Mesendoderm (in vitro differentiated cells): ENCODE measurements around the gene RELL1.

Experiments used
- DNase-seq: peaks from one replicate; pipeline ENCODE4 v3.0.0; 2013
- H2AK5ac ChIP-seq: 2 replicates; pipeline ENCODE4 v1.6.1; 2013; ENCODE audit warnings: low read length, inconsistent platforms
- H2BK120ac ChIP-seq: 2 replicates; pipeline ENCODE4 v1.6.1; 2013; ENCODE audit warnings: low read depth, mild to moderate bottlenecking, low read length, moderate library complexity, mixed read lengths
- H2BK15ac ChIP-seq: replicated peaks from 2 replicates; pipeline ENCODE4 v1.6.1; 2013; ENCODE audit warnings: low read depth, mild to moderate bottlenecking, moderate library complexity
- H2BK5ac ChIP-seq: 2 replicates; pipeline ENCODE4 v1.6.1; 2013; ENCODE audit warnings: low read length, inconsistent platforms
- H3K18ac ChIP-seq: 2 replicates; pipeline ENCODE4 v1.6.1; 2013; ENCODE audit warnings: mild to moderate bottlenecking, low read length, mixed read lengths
- H3K23ac ChIP-seq: one replicate; pipeline ENCODE4 v1.6.1; 2013; ENCODE audit warnings: low read length
- H3K27ac ChIP-seq: 2 replicates; pipeline ENCODE4 v1.5.1; 2013; ENCODE audit warnings: low read depth, mild to moderate bottlenecking, inconsistent platforms, low read length, moderate library complexity
- H3K27me3 ChIP-seq: 2 replicates; pipeline ENCODE4 v1.6.1; 2013; ENCODE audit warnings: low read length, control low read depth, mild to moderate bottlenecking, inconsistent platforms; ENCODE audit not compliant: insufficient read depth, poor library complexity
- H3K36me3 ChIP-seq: 2 replicates; pipeline ENCODE4 v1.6.1; 2013; ENCODE audit warnings: low read length, inconsistent platforms; ENCODE audit not compliant: control insufficient read depth, insufficient read depth
- H3K4ac ChIP-seq: one replicate; pipeline ENCODE4 v1.6.1; 2013; ENCODE audit warnings: low read depth, mild to moderate bottlenecking, low read length, moderate library complexity
- H3K4me1 ChIP-seq: 2 replicates; pipeline ENCODE4 v1.6.1; 2013; ENCODE audit warnings: low read depth, low read length, inconsistent platforms; ENCODE audit not compliant: control insufficient read depth
- H3K4me2 ChIP-seq: 2 replicates; pipeline ENCODE4 v1.6.1; 2013; ENCODE audit warnings: low read length
- H3K4me3 ChIP-seq: 2 replicates; pipeline ENCODE4 v1.5.1; 2013; ENCODE audit warnings: mild to moderate bottlenecking, low read length
- H3K56ac ChIP-seq: one replicate; pipeline ENCODE4 v1.6.1; 2013; ENCODE audit warnings: low read length
- H3K79me1 ChIP-seq: 2 replicates; pipeline ENCODE4 v1.6.1; 2013; ENCODE audit warnings: low read length, inconsistent platforms
- H3K79me2 ChIP-seq: 2 replicates; pipeline ENCODE4 v1.6.1; 2013; ENCODE audit warnings: mild to moderate bottlenecking, low read length; ENCODE audit not compliant: control insufficient read depth, insufficient read depth
- H3K9ac ChIP-seq: 2 replicates; pipeline ENCODE4 v1.6.1; 2013; ENCODE audit warnings: low read length, inconsistent platforms
- H4K5ac ChIP-seq: one replicate; pipeline ENCODE4 v1.6.1; 2013; ENCODE audit warnings: low read length
- H4K8ac ChIP-seq: one replicate; pipeline ENCODE4 v1.6.1; 2013; ENCODE audit warnings: low read depth, mild to moderate bottlenecking, control low read depth, low read length, moderate library complexity
- WGBS: extraction: QIAGEN DNeasy Blood & Tissue Kit; methylation state at CpG from one replicate; pipeline ENCODE4 v1.1.7; 2013; ENCODE audit warnings: low lambda C conversion rate, missing lambda C conversion rate; ENCODE audit not compliant: insufficient coverage; ENCODE audit errors: extremely low coverage; 5-methylcytosine and 5-hydroxymethylcytosine counted together

RELL1 gene

DNA sequence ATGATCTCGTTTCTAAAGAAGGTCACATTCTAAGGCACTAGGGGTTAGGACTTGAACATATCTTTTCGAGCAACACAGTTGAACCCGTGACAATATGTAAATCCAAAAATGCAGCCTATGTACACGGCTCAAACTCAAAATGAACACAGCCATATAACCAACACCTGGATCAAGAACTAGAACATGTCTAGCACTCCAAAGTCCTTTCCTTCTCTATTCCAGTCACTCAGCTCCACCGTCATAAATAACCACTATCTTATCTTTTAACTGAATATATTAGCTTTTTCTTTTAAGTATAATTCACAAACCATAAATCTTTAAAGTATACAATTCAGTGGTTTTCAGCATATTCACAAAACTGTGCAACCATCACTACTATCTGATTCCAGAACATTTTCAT lies 19.4 kb upstream of the RELL1 start:
- no peak overlapping the region for H3K9ac ChIP-seq
- no peak overlapping the region for H3K4me2 ChIP-seq
- no peak overlapping the region for H2BK15ac ChIP-seq
- no peak overlapping the region for H3K23ac ChIP-seq
- H2AK5ac ChIP-seq, result no peak overlapping the region
- H3K4me3 ChIP-seq, result no peak overlapping the region
- no peak overlapping the region for H4K8ac ChIP-seq
- H3K79me1 ChIP-seq, result no peaks in the 10 kb centered on the region
- H3K4ac ChIP-seq, result no peak overlapping the region
- no peaks in the 10 kb centered on the region for H3K27me3 ChIP-seq
- no peaks in the 10 kb centered on the region for H3K36me3 ChIP-seq
- H2BK5ac ChIP-seq, result no peak overlapping the region
- H3K27ac ChIP-seq, result no peak overlapping the region
- WGBS, result no CpG with 5 or more reads among the region's 5 CpGs
- H3K18ac ChIP-seq, result no peak overlapping the region
- no peak for DNase-seq
- H3K79me2 ChIP-seq, result no peaks in the 10 kb centered on the region
- H4K5ac ChIP-seq, result no peak overlapping the region
- no peak overlapping the region for H2BK120ac ChIP-seq
- no peaks in the 10 kb centered on the region for H3K4me1 ChIP-seq
- no peak overlapping the region for H3K56ac ChIP-seq

DNA sequence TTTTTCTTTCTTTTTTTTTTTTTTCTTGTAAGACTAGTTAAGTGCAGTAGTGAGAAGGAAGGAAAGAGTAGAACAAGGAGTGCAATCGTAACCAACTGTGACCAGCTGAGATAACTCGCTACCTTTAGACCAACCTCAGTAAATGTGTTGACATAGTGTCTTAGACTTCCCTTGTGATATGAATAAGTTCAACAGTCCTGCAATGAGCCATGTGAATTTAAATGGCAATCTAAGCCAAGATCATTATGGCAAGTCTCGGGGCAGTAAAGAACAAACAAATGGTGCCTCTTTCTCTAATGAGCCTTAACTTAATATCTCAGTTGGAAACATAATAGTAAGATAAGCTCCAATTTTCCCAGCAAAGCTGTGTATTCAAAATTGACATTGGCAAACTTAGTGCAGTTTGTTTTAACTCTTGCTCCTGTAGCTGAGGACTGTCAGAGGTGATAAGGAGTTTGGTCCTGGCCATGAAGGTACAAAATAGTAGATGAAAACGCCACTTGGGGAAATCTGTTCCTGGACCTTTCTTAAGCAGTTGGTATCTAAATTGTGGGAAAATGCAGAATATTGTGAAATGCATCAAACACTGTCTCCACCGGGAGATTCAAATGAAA lies 13.8 kb upstream of the RELL1 start:
- Histone ChIP-seq H3K4me1 (no peaks in the 10 kb centered on the region), H3K4me2 (no peak overlapping the region), H3K27ac (no peak overlapping the region), H4K5ac (no peak overlapping the region), H3K18ac (no peak overlapping the region), H3K56ac (no peak overlapping the region), H3K36me3 (no peaks in the 10 kb centered on the region), H3K4me3 (no peak overlapping the region), H2BK15ac (no peak overlapping the region), H3K4ac (no peak overlapping the region), H2AK5ac (no peak overlapping the region), H2BK5ac (no peak overlapping the region), H2BK120ac (no peak overlapping the region), H3K27me3 (no peaks in the 10 kb centered on the region), H3K79me1 (no peaks in the 10 kb centered on the region), H3K23ac (no peak overlapping the region), H3K9ac (no peak overlapping the region), H4K8ac (no peak overlapping the region), H3K79me2 (no peaks in the 10 kb centered on the region)
- DNase-seq, result no peak
- no CpG with 5 or more reads among the region's 5 CpGs for WGBS

DNA sequence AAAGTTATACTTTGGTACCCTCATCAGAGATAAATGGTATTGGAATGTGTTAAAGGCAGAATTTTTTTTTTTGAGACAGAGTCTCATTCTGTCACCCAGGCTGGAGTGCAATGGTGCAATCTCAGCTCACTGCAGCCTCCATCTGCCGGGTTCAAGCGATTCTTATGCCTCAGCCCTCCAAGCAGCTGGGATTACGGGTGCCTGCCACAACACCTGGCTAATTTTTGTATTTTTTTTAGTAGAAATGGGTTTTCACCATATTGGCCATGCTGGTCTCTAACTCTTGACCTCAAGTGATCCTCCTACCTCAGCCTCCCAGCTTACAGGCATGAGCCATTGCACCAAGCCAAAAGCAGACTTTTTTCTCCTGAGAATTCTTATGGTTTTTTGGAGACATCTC lies 11.4 kb upstream of the RELL1 start:
- H3K18ac ChIP-seq, result no peak overlapping the region
- H2BK5ac ChIP-seq, result no peak overlapping the region
- no peak overlapping the region for H4K5ac ChIP-seq
- H3K4me3 ChIP-seq, result no peak overlapping the region
- no peak overlapping the region for H3K4me2 ChIP-seq
- no peak overlapping the region for H3K9ac ChIP-seq
- no peaks in the 10 kb centered on the region for H3K27me3 ChIP-seq
- no peak overlapping the region for H3K4ac ChIP-seq
- no peak overlapping the region for H3K56ac ChIP-seq
- no peaks in the 10 kb centered on the region for H3K36me3 ChIP-seq
- no peak overlapping the region for H3K27ac ChIP-seq
- no peaks in the 10 kb centered on the region for H3K79me2 ChIP-seq
- H3K23ac ChIP-seq, result no peak overlapping the region
- WGBS, result no CpG with 5 or more reads among the region's 3 CpGs
- H3K79me1 ChIP-seq, result no peaks in the 10 kb centered on the region
- H2BK15ac ChIP-seq, result no peak overlapping the region
- DNase-seq, result no peak
- no peaks in the 10 kb centered on the region for H3K4me1 ChIP-seq
- H4K8ac ChIP-seq, result no peak overlapping the region
- no peak overlapping the region for H2AK5ac ChIP-seq
- no peak overlapping the region for H2BK120ac ChIP-seq

DNA sequence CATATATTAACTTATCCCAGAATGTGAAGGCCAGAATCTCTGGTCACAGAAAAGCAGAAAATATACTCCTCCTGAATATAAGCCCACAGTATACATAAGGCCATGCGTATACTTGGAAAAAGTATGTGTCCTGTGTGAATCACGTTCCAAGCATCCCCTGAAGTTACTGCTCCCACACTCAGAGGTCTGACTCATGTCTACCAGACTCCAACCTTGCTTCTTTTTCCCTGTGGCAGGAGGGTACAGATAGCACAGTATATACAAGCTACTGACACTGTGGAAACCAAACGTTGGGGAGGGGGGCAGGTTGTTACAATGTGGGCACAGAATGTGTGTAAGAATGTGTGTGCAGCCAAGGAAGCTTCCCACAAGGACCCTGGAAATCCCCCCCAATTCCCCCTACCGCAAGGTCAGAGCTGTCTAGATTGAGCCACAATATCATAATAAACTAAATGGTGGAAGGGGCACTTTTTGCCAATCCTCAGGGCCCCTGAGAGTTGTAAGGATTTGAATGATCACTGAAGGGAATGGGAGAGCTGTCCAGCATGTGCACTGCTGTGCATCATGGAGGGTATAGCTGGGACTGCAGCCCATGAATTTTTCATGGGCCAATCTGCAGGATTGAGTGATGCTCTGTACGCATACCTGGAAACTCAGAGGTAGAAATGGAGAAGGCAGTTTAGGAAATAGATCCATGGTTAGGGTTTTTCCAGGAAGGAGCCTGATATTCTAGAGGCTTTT lies 7.4 kb upstream of the RELL1 start:
- Histone ChIP-seq H2BK15ac (no peak overlapping the region), H3K4me3 (no peak overlapping the region), H3K4me2 (no peak overlapping the region), H3K18ac (no peak overlapping the region), H3K23ac (no peak overlapping the region), H3K9ac (no peak overlapping the region), H2BK5ac (no peak overlapping the region), H4K8ac (no peak overlapping the region), H3K4me1 (no peaks in the 10 kb centered on the region), H2AK5ac (no peak overlapping the region), H4K5ac (no peak overlapping the region), H3K27me3 (no peaks in the 10 kb centered on the region), H3K79me2 (no peaks in the 10 kb centered on the region), H3K79me1 (no peaks in the 10 kb centered on the region), H3K56ac (no peak overlapping the region), H3K4ac (no peak overlapping the region), H3K36me3 (no peaks in the 10 kb centered on the region), H3K27ac (no peak overlapping the region), H2BK120ac (no peak overlapping the region)
- no peak for DNase-seq
- no CpG with 5 or more reads among the region's 5 CpGs for WGBS

DNA sequence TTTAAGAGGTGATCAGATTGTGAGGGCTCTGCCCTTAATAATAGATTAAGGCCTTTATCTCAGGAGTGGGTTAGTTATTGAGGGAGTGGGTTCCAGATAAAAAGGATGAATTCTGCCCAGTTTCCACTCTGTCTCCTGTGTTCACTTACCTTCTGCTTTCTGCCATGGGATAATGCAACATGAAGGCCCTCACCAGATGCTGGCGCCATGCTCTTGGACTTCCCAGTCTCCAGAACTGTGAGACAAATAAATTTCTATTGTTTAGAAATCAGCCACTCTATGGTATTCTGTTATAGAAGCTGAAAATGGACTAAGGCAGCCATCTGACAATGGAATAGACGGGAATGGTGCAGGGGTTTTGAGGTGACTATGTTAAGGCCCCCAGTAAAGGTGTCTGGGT lies 6.9 kb upstream of the RELL1 start:
- no peaks in the 10 kb centered on the region for H3K79me2 ChIP-seq
- H4K5ac ChIP-seq, result no peak overlapping the region
- H2BK5ac ChIP-seq, result no peak overlapping the region
- no peak overlapping the region for H2BK15ac ChIP-seq
- no peak overlapping the region for H4K8ac ChIP-seq
- H3K18ac ChIP-seq, result no peak overlapping the region
- no peaks in the 10 kb centered on the region for H3K36me3 ChIP-seq
- WGBS, result no CpG with 5 or more reads among the region's 2 CpGs
- H3K4me3 ChIP-seq, result no peak overlapping the region
- no peak overlapping the region for H3K9ac ChIP-seq
- no peaks in the 10 kb centered on the region for H3K79me1 ChIP-seq
- H3K4me2 ChIP-seq, result no peak overlapping the region
- no peak overlapping the region for H3K56ac ChIP-seq
- no peak overlapping the region for H3K23ac ChIP-seq
- H2AK5ac ChIP-seq, result no peak overlapping the region
- H3K27ac ChIP-seq, result no peak overlapping the region
- no peak for DNase-seq
- no peak overlapping the region for H2BK120ac ChIP-seq
- H3K4ac ChIP-seq, result no peak overlapping the region
- no peaks in the 10 kb centered on the region for H3K4me1 ChIP-seq
- H3K27me3 ChIP-seq, result no peaks in the 10 kb centered on the region

DNA sequence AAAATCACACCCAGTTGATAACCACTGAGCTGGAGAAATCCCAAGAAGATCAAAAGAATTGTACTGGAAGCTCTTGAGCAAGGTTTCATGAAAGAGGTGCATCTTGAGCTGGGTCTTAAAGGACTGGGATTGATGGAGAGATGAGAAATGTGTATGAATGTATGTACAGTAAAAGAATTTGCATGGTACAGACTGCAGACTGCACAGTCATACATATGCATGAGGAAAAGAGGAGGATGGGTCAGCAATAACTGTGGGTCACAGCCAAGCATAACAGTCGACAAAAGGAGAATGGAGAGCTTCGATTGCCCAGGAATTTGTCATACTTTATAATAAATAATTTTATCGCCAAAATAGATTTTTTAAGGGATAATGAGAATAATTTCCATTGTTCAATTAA lies 4.8 kb upstream of the RELL1 start:
- Histone ChIP-seq H3K4me3 (no peak overlapping the region), H4K5ac (no peak overlapping the region), H3K18ac (no peak overlapping the region), H3K4me2 (no peak overlapping the region), H3K4ac (no peak overlapping the region), H2BK15ac (no peak overlapping the region), H3K79me2 (no peaks in the 10 kb centered on the region), H3K27me3 (no peaks in the 10 kb centered on the region), H2BK120ac (no peak overlapping the region), H3K36me3 (no peaks in the 10 kb centered on the region), H3K23ac (no peak overlapping the region), H3K79me1 (no peaks in the 10 kb centered on the region), H3K4me1 (no peaks in the 10 kb centered on the region), H3K56ac (no peak overlapping the region), H2AK5ac (no peak overlapping the region), H3K9ac (no peak overlapping the region), H3K27ac (no peak overlapping the region), H2BK5ac (no peak overlapping the region), H4K8ac (no peak overlapping the region)
- no peak for DNase-seq
- no CpG with 5 or more reads among the region's 3 CpGs for WGBS
